Measurements from ENCODE around the gene ANKRD28. TPM values are rescaled to one million over a fixed set of nuclear protein-coding genes. Genes with fewer than 3 reads are reported as not detected.

The ANKRD28 gene
- total and polyA plus RNA-seq, 2 of the 13 experiments (the other 11 are each of a cell fraction or from before 2014, with no cell fraction given) = 21.0 to 28.9 TPM

DNA sequence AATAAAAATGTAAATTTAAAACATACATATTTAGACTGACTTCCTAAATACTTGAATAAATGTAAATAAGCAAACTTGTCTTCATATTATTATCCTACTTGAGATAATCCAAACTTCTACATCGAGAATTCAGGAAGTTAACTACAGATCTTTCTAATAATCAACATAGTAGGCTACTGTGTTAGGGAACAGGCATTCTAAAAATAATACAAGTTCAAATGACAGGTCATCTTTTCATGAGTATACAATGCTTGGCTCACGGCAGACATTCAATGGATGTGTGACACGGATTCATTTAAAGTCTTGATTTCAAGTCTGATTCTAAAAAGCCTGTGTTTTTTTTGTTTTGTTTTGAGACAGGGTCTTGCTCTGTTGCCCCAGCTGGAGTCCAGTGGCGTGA is 107.5 kb downstream of the ANKRD28 start:
- CTCF ChIA-PET (ENCODE audit: low intra/inter-chr PET ratio, low total read pairs) = no interaction called here

DNA sequence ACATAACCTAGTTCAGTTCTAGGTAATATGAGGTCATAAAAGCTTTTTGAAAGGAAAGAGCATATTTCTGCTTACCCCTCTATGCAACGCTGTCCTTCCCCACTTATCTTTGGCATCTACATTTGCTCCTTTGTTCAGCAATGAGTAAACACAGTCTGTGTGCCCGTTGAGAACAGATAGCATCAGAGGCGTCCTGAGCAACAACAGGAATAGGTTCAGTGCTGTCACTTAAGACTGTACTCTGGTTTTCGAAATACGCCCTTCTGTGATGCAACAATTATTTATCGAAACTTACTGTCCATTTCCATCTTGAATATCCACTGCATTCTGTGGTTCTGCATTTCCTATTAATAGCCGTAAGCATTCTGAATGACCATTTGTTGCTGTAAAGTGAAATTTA is 111.9 kb downstream of the ANKRD28 start:
- ChIA-PET POLR2A (no interaction called here), CTCF (ENCODE audit: low intra/inter-chr PET ratio, low total read pairs) (no interaction called here)
- DNase-seq (ENCODE audit: low spot score) = peak; percentile 12
- Histone ChIP-seq H3K27ac (ENCODE audit: extremely low read length, insufficient read depth, low read length) (no peak overlapping the region), H3K36me3 (replicated peaks in 1 of 2; ENCODE audit: control insufficient read depth in 1 of 2, insufficient read depth in 2 of 2, low read length in 2 of 2) (peaks cover 6 to 54% of the 10 kb centered on the region in 2 experiments), H3K9me3 (ENCODE audit: low read length) (no peaks in the 10 kb centered on the region), H4K20me1 (ENCODE audit: insufficient read depth, low read length) (no peaks in the 10 kb centered on the region), H3K79me2 (ENCODE audit: insufficient read depth, low read length) (no peaks in the 10 kb centered on the region), H3K9ac (ENCODE audit: insufficient read depth, low read depth, low read length) (no peak overlapping the region), H3K4me1 (ENCODE audit: insufficient read depth, low read length) (no peaks in the 10 kb centered on the region), H3K27me3 (ENCODE audit: control insufficient read depth in 1 of 2, insufficient read depth in 2 of 2, low read length in 2 of 2) (no peaks in the 10 kb centered on the region), H2AFZ (ENCODE audit: low read length) (no peak overlapping the region), H3K4me2 (ENCODE audit: low read depth, low read length) (no peak overlapping the region), H3K4me3 (replicated peaks in 1 of 3; ENCODE audit: insufficient read depth in 1 of 3, low read depth in 2 of 3, low read length in 3 of 3) (no peak overlapping the region)
- no TSS peak for BruUV-seq (replicated peaks)
- TF ChIP-seq NFIC (IDR thresholded peaks at IDR 0.05; ENCODE audit: low read length) (no peak), ZNF644 (CRISPR knock-in tag; IDR thresholded peaks at IDR 0.05; ENCODE audit: low read depth) (no peak), ZNF180 (CRISPR knock-in tag; IDR thresholded peaks at IDR 0.05; ENCODE audit: borderline replicate concordance, low read depth) (no peak), NR2F1 (CRISPR knock-in tag; IDR thresholded peaks at IDR 0.05) (no peak), DR1 (CRISPR knock-in tag; IDR thresholded peaks at IDR 0.05) (no peak), CEBPB (IDR thresholded peaks at IDR 0.05; ENCODE audit: borderline replicate concordance, low read depth, low read length) (peak; percentile 39; the same call in 1 of the 2 replicates)
- TF ChIP-seq, protein P1, sequence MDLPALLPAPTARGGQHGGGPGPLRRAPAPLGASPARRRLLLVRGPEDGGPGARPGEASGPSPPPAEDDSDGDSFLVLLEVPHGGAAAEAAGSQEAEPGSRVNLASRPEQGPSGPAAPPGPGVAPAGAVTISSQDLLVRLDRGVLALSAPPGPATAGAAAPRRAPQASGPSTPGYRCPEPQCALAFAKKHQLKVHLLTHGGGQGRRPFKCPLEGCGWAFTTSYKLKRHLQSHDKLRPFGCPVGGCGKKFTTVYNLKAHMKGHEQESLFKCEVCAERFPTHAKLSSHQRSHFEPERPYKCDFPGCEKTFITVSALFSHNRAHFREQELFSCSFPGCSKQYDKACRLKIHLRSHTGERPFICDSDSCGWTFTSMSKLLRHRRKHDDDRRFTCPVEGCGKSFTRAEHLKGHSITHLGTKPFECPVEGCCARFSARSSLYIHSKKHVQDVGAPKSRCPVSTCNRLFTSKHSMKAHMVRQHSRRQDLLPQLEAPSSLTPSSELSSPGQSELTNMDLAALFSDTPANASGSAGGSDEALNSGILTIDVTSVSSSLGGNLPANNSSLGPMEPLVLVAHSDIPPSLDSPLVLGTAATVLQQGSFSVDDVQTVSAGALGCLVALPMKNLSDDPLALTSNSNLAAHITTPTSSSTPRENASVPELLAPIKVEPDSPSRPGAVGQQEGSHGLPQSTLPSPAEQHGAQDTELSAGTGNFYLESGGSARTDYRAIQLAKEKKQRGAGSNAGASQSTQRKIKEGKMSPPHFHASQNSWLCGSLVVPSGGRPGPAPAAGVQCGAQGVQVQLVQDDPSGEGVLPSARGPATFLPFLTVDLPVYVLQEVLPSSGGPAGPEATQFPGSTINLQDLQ (CRISPR knock-in tag; IDR thresholded peaks at IDR 0.05) = no peak
- TF ChIP-seq, protein P2, sequence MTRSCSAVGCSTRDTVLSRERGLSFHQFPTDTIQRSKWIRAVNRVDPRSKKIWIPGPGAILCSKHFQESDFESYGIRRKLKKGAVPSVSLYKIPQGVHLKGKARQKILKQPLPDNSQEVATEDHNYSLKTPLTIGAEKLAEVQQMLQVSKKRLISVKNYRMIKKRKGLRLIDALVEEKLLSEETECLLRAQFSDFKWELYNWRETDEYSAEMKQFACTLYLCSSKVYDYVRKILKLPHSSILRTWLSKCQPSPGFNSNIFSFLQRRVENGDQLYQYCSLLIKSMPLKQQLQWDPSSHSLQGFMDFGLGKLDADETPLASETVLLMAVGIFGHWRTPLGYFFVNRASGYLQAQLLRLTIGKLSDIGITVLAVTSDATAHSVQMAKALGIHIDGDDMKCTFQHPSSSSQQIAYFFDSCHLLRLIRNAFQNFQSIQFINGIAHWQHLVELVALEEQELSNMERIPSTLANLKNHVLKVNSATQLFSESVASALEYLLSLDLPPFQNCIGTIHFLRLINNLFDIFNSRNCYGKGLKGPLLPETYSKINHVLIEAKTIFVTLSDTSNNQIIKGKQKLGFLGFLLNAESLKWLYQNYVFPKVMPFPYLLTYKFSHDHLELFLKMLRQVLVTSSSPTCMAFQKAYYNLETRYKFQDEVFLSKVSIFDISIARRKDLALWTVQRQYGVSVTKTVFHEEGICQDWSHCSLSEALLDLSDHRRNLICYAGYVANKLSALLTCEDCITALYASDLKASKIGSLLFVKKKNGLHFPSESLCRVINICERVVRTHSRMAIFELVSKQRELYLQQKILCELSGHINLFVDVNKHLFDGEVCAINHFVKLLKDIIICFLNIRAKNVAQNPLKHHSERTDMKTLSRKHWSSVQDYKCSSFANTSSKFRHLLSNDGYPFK (CRISPR knock-in tag; IDR thresholded peaks at IDR 0.05; ENCODE audit: borderline replicate concordance) = no peak
- intact Hi-C loops (cut with micrococcal nuclease; ENCODE audit: unreplicated experiment) (no loop called here), in situ Hi-C loops (cut with HindIII; ENCODE audit: extremely low pct_ligation_motif_present, low pct_unique_long_range_greater_than_20kb) (no loop called here)
- no peak for ATAC-seq
- FAIRE-seq = no peak
- WGBS (ENCODE audit: low lambda C conversion rate) = 84% methylated on average over 7 of the region's 7 CpGs

More for the DNA sequence above, 107.5 kb downstream of the ANKRD28 start:
- intact Hi-C loops (cut with micrococcal nuclease; ENCODE audit: unreplicated experiment) = no loop called here
- H3K27ac ChIP-seq (ENCODE audit: extremely low read length, insufficient read depth, low read length) = no peak overlapping the region
- POLR2A ChIA-PET = no interaction called here
- H3K36me3 ChIP-seq (replicated peaks in 1 of 2; ENCODE audit: control insufficient read depth in 1 of 2, insufficient read depth in 2 of 2, low read length in 2 of 2) = peaks cover 4 to 54% of the 10 kb centered on the region in 2 experiments
- H3K79me2 ChIP-seq (ENCODE audit: insufficient read depth, low read length) = no peaks in the 10 kb centered on the region
- DNase-seq (ENCODE audit: low spot score) (no peak), FAIRE-seq (no peak), ATAC-seq (no peak)
- no peaks in the 10 kb centered on the region for H4K20me1 ChIP-seq (ENCODE audit: insufficient read depth, low read length)
- no peaks in the 10 kb centered on the region for H3K27me3 ChIP-seq (ENCODE audit: control insufficient read depth in 1 of 2, insufficient read depth in 2 of 2, low read length in 2 of 2)
- no peak overlapping the region for H3K4me2 ChIP-seq (ENCODE audit: low read depth, low read length)
- WGBS (ENCODE audit: low lambda C conversion rate) = 95% methylated on average over 4 of the region's 4 CpGs
- H3K4me3 ChIP-seq (replicated peaks in 1 of 3; ENCODE audit: insufficient read depth in 1 of 3, low read depth in 2 of 3, low read length in 3 of 3) = no peak overlapping the region
- no peak overlapping the region for H3K9ac ChIP-seq (ENCODE audit: insufficient read depth, low read depth, low read length)
- BruUV-seq (replicated peaks) = no TSS peak
- in situ Hi-C loops (cut with HindIII; ENCODE audit: extremely low pct_ligation_motif_present, low pct_unique_long_range_greater_than_20kb) = no loop called here
- no peaks in the 10 kb centered on the region for H3K4me1 ChIP-seq (ENCODE audit: insufficient read depth, low read length)
- H3K9me3 ChIP-seq (ENCODE audit: low read length) = no peaks in the 10 kb centered on the region
- TF ChIP-seq, protein P3, sequence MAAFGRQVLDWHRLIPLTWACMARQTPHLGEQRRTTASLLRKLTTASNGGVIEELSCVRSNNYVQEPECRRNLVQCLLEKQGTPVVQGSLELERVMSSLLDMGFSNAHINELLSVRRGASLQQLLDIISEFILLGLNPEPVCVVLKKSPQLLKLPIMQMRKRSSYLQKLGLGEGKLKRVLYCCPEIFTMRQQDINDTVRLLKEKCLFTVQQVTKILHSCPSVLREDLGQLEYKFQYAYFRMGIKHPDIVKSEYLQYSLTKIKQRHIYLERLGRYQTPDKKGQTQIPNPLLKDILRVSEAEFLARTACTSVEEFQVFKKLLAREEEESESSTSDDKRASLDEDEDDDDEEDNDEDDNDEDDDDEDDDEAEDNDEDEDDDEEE (CRISPR knock-in tag; IDR thresholded peaks at IDR 0.05) = no peak
- peak; percentile 43; the same call in 1 of the 2 replicates for TF ChIP-seq ZNF121 (CRISPR knock-in tag; IDR thresholded peaks at IDR 0.05)
- no peak overlapping the region for H2AFZ ChIP-seq (ENCODE audit: low read length)

All from HepG2 (cell line).